Esophagus squamous epithelium (tissue), 4 donors: Measurements from ENCODE around the gene SLC25A34.

Experiments
- POLR2A ChIP-seq, 4 donors: fragments of 450-650 bp; IDR thresholded peaks; one replicate each; pipeline ENCODE4 v1.6.1; 2017; ENCODE audit warnings: antibody characterized with exemption in 4 of 4, mild to moderate bottlenecking in 4 of 4, moderate library complexity in 3 of 4
- TF ChIP-seq, protein P1 (sequence below), 6 experiments: fragments of 450-650 bp in 4 of 6; fragments of 200-600 bp in 2 of 6; sonication (generic) in 2 of 6; IDR thresholded peaks; one replicate each; pipeline ENCODE4 v1.5.1; 2016 to 2019; ENCODE audit warnings: antibody characterized with exemption in 6 of 6, mild to moderate bottlenecking in 4 of 6, moderate library complexity in 4 of 6

DNA sequence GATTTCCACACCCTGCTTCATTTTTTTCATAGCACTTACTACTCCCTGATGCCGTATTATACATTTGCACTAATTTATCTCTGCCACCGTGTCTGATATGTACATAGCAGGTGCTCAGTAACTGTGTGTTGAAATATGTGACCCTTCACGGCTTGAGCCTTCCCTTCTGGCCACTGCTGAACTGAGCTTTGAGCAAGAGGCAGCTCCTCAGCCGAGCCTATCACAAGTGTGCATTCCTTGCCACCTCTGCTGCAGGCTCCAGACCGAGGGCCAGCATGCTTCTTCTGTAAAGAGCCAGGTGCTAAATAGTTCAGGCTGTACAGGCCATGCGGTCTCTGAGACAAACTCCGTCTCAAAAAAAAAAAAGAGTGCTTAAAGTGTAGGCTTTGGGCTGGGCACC lies 29.3 kb upstream of the SLC25A34 start:
- TF ChIP-seq, protein P1, sequence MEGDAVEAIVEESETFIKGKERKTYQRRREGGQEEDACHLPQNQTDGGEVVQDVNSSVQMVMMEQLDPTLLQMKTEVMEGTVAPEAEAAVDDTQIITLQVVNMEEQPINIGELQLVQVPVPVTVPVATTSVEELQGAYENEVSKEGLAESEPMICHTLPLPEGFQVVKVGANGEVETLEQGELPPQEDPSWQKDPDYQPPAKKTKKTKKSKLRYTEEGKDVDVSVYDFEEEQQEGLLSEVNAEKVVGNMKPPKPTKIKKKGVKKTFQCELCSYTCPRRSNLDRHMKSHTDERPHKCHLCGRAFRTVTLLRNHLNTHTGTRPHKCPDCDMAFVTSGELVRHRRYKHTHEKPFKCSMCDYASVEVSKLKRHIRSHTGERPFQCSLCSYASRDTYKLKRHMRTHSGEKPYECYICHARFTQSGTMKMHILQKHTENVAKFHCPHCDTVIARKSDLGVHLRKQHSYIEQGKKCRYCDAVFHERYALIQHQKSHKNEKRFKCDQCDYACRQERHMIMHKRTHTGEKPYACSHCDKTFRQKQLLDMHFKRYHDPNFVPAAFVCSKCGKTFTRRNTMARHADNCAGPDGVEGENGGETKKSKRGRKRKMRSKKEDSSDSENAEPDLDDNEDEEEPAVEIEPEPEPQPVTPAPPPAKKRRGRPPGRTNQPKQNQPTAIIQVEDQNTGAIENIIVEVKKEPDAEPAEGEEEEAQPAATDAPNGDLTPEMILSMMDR (IDR thresholded peaks at IDR 0.05), result no peak
- no peak for TF ChIP-seq POLR2A (IDR thresholded peaks at IDR 0.05)
